Astrocyte (in vitro differentiated cells and primary cell): Measurements from ENCODE around the gene WDR47. TPM values are rescaled to one million over a fixed set of nuclear protein-coding genes. Genes with fewer than 3 reads are reported as not detected.
A peak's percentile ranks its signal among the peaks of the same experiment; 100 is the strongest.
"Not testable (repeated sequence)": the region's sequence is repeated elsewhere in the genome, so short reads cannot be mapped to it uniquely, and the experiment has no call there.

Experiments used
- DNase-seq: peaks from one replicate; pipeline ENCODE4 v3.0.0-alpha.2; 2010; ENCODE audit warnings: low read depth
- FAIRE-seq: peaks from 2 replicates; lab custom pipeline; 2011; peaks lifted over from hg19 to GRCh38; lab: Jason Lieb, UNC
- H2AFZ ChIP-seq: 2 replicates; pipeline ENCODE4 v1.6.0; 2012; ENCODE audit warnings: low read depth, low read length, inconsistent platforms
- H3K27ac ChIP-seq: 2 replicates; pipeline ENCODE4 v1.5.1; 2011; ENCODE audit warnings: low read depth, low read length, inconsistent platforms
- H3K27me3 ChIP-seq: 2 replicates; pipeline ENCODE4 v1.6.0; 2011; ENCODE audit warnings: low read length, inconsistent platforms; ENCODE audit not compliant: insufficient read depth
- H3K36me3 ChIP-seq: 2 replicates; pipeline ENCODE4 v1.5.1; 2011; ENCODE audit warnings: low read length, inconsistent platforms; ENCODE audit not compliant: insufficient read depth
- H3K4me1 ChIP-seq: 2 replicates; pipeline ENCODE4 v1.5.1; 2011; ENCODE audit warnings: low read length, inconsistent platforms; ENCODE audit not compliant: insufficient read depth
- H3K4me2 ChIP-seq: 2 replicates; pipeline ENCODE4 v1.6.0; 2012; ENCODE audit warnings: low read length, inconsistent platforms
- H3K4me3 ChIP-seq: 2 replicates; pipeline ENCODE4 v1.5.1; 2011; ENCODE audit warnings: low read depth, mild to moderate bottlenecking, low read length, inconsistent platforms; ENCODE audit not compliant: insufficient read depth
- H3K79me2 ChIP-seq: 2 replicates; pipeline ENCODE4 v1.6.0; 2012; ENCODE audit warnings: mild to moderate bottlenecking, low read length, inconsistent platforms; ENCODE audit not compliant: insufficient read depth
- H3K9ac ChIP-seq: 2 replicates; pipeline ENCODE4 v1.6.0; 2012; ENCODE audit warnings: mild to moderate bottlenecking, low read length, inconsistent platforms
- H3K9me3 ChIP-seq: 2 replicates; pipeline ENCODE4 v1.5.1; 2012; ENCODE audit warnings: low read depth, mild to moderate bottlenecking, low read length, inconsistent platforms; ENCODE audit not compliant: insufficient read depth
- H4K20me1 ChIP-seq: 2 replicates; pipeline ENCODE4 v1.6.0; 2012; ENCODE audit warnings: low read length, inconsistent platforms; ENCODE audit not compliant: insufficient read depth
- H3K27ac Mint-ChIP-seq: one replicate; pipeline ENCODE4 v1.8.0; 2021; ENCODE audit warnings: mild to moderate bottlenecking, mixed read lengths; ENCODE audit not compliant: unreplicated experiment
- H3K27me3 Mint-ChIP-seq: one replicate; pipeline ENCODE4 v1.8.0; 2021; ENCODE audit warnings: low read depth, mixed read lengths; ENCODE audit not compliant: unreplicated experiment
- H3K36me3 Mint-ChIP-seq: one replicate; pipeline ENCODE4 v1.8.0; 2021; ENCODE audit warnings: low read depth, mixed read lengths; ENCODE audit not compliant: unreplicated experiment
- H3K4me1 Mint-ChIP-seq: one replicate; pipeline ENCODE4 v1.8.0; 2021; ENCODE audit warnings: low read depth, mixed read lengths; ENCODE audit not compliant: unreplicated experiment
- H3K4me3 Mint-ChIP-seq: one replicate; pipeline ENCODE4 v1.8.0; 2021; ENCODE audit warnings: mild to moderate bottlenecking, moderate library complexity, mixed read lengths; ENCODE audit not compliant: unreplicated experiment
- H3K9me3 Mint-ChIP-seq: one replicate; pipeline ENCODE4 v1.8.0; 2021; ENCODE audit warnings: mild to moderate bottlenecking, mixed read lengths; ENCODE audit not compliant: unreplicated experiment
- EZH2 ChIP-seq: IDR thresholded peaks from 2 replicates; pipeline ENCODE4 v1.6.1; 2012; ENCODE audit warnings: mild to moderate bottlenecking, low read length, inconsistent platforms; ENCODE audit not compliant: insufficient read depth
- total RNA-seq: library from RNA; stranded (reverse); gene quantifications from 2 replicates; pipeline ENCODE4 v1.2.1, GENCODE V29; 2021
- TF ChIP-seq, protein P1 (sequence below): IDR thresholded peaks from 2 replicates; pipeline ENCODE4 v1.5.1; 2011; ENCODE audit warnings: low read depth, mild to moderate bottlenecking, inconsistent platforms, low read length, moderate library complexity; ENCODE audit not compliant: insufficient read depth

The WDR47 gene
- total RNA-seq, 1 donor from 2014 or later = 34.2 TPM

DNA sequence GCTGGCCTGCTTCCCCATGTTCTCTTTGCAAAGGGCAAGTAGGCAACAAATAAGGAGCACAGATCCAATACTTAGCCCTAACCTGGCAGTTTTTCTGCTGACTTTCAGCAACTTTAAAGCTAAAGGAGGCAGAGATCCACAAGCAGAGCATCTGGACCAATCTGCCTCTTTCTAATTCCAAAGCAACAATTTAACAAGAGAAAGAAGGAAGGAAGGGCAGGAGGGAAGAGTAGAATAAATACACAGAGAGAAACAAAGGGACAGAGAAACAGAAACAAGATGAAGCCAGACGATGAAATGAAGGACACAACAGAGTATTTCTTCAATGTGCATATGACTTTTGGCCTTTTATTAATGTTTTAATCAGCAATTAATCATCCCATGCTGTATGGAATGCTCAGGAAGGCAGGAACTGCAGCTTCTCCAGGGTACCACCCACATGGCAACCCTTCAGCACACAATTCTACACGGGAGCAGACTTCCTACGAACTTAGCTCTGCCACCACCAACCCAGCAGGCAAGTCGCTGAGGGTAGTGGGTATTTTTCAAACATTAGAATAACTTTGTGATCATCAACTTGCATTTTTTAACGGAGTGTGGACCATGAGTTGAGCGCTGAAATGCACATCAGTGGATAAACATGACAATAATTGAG, 93.9 kb downstream of the WDR47 start:
- Mint-ChIP-seq H3K4me3 (peak overlapping the region; percentile 23), H3K27ac (no peak overlapping the region), H3K4me1 (peaks cover 8% of the 10 kb centered on the region), H3K9me3 (no peaks in the 10 kb centered on the region), H3K36me3 (peaks cover 5% of the 10 kb centered on the region), H3K27me3 (no peaks in the 10 kb centered on the region)
- Histone ChIP-seq H3K4me3 (no peak overlapping the region), H3K36me3 (peaks cover 3% of the 10 kb centered on the region), H3K9ac (peak overlapping the region; percentile 42), H4K20me1 (peaks cover 22% of the 10 kb centered on the region), H3K27ac (no peak overlapping the region), H3K79me2 (peaks cover 26% of the 10 kb centered on the region), H3K27me3 (no peaks in the 10 kb centered on the region), H3K4me1 (peaks cover 6% of the 10 kb centered on the region), H3K4me2 (peak overlapping the region; percentile 78), H3K9me3 (no peaks in the 10 kb centered on the region), H2AFZ (no peak overlapping the region)
- TF ChIP-seq EZH2 = no peak
- TF ChIP-seq, protein P1, sequence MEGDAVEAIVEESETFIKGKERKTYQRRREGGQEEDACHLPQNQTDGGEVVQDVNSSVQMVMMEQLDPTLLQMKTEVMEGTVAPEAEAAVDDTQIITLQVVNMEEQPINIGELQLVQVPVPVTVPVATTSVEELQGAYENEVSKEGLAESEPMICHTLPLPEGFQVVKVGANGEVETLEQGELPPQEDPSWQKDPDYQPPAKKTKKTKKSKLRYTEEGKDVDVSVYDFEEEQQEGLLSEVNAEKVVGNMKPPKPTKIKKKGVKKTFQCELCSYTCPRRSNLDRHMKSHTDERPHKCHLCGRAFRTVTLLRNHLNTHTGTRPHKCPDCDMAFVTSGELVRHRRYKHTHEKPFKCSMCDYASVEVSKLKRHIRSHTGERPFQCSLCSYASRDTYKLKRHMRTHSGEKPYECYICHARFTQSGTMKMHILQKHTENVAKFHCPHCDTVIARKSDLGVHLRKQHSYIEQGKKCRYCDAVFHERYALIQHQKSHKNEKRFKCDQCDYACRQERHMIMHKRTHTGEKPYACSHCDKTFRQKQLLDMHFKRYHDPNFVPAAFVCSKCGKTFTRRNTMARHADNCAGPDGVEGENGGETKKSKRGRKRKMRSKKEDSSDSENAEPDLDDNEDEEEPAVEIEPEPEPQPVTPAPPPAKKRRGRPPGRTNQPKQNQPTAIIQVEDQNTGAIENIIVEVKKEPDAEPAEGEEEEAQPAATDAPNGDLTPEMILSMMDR = no peak
- FAIRE-seq (peak; percentile 39), DNase-seq (peak; percentile 21)

DNA sequence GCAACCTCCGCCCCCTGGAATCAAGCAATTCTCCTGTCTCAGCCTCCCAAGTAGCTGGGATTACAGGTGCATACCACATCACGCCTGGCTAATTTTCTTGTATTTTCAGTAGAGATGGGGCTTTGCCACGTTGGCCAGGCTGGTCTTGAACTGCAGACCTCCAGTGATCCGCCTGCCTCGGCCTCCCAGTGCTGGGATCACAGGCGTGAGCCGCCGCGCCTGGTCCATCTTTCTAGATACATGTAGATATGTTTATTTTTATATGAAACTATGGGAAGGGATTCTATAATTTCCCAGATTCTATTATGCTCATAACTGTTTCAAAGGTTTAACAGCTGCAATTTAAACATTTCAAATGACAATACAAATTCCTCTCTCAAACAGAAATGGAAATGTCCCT, 105.7 kb downstream of the WDR47 start:
- H3K27ac Mint-ChIP-seq = no peak overlapping the region
- FAIRE-seq (no peak), DNase-seq (no peak)
- H3K4me2 ChIP-seq = no peak overlapping the region
- no peaks in the 10 kb centered on the region for H3K27me3 ChIP-seq
- H3K4me3 ChIP-seq = no peak overlapping the region
- TF ChIP-seq, protein P1 = no peak
- TF ChIP-seq EZH2 = no peak
- H3K36me3 ChIP-seq = peaks cover 38% of the 10 kb centered on the region
- no peak overlapping the region for H3K9ac ChIP-seq
- peaks cover 6% of the 10 kb centered on the region for H3K36me3 Mint-ChIP-seq
- no peak overlapping the region for H3K4me3 Mint-ChIP-seq
- no peaks in the 10 kb centered on the region for H3K27me3 Mint-ChIP-seq
- no peaks in the 10 kb centered on the region for H3K9me3 Mint-ChIP-seq
- no peak overlapping the region for H2AFZ ChIP-seq
- H4K20me1 ChIP-seq = no peaks in the 10 kb centered on the region
- H3K79me2 ChIP-seq = no peaks in the 10 kb centered on the region
- H3K4me1 Mint-ChIP-seq = no peaks in the 10 kb centered on the region
- H3K9me3 ChIP-seq = no peaks in the 10 kb centered on the region
- no peaks in the 10 kb centered on the region for H3K4me1 ChIP-seq
- no peak overlapping the region for H3K27ac ChIP-seq

DNA sequence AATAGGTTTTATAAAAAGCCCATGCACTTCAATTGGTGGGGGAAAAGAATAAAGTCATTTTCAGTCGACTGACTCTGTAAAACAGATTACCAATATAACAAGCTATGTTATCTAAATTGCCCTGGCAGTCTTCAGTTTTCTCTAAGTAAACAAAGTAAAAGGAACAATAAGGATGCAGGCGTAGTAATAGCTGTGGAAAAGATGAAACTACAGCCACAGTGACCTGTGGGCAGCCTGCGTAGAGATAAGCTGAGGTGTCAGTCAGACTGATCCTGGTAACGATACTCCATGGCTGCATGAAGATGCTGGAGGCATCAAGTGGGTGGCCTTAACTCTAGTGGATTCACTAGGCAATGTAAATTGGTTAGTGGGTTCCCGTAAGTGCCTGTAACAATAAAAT, 108.0 kb downstream of the WDR47 start:
- TF ChIP-seq, protein P1 = no peak
- TF ChIP-seq EZH2 = no peak
- Histone ChIP-seq H3K4me2 (no peak overlapping the region), H2AFZ (no peak overlapping the region), H3K4me3 (no peak overlapping the region), H3K4me1 (no peaks in the 10 kb centered on the region), H3K27me3 (no peaks in the 10 kb centered on the region), H4K20me1 (no peaks in the 10 kb centered on the region), H3K9ac (no peak overlapping the region), H3K9me3 (no peaks in the 10 kb centered on the region), H3K27ac (no peak overlapping the region), H3K36me3 (peaks cover 41% of the 10 kb centered on the region), H3K79me2 (no peaks in the 10 kb centered on the region)
- no peak for DNase-seq
- Mint-ChIP-seq H3K9me3 (no peaks in the 10 kb centered on the region), H3K4me1 (no peaks in the 10 kb centered on the region), H3K27ac (no peak overlapping the region), H3K4me3 (no peak overlapping the region), H3K27me3 (no peaks in the 10 kb centered on the region), H3K36me3 (peaks cover 9% of the 10 kb centered on the region)
- FAIRE-seq = no peak

DNA sequence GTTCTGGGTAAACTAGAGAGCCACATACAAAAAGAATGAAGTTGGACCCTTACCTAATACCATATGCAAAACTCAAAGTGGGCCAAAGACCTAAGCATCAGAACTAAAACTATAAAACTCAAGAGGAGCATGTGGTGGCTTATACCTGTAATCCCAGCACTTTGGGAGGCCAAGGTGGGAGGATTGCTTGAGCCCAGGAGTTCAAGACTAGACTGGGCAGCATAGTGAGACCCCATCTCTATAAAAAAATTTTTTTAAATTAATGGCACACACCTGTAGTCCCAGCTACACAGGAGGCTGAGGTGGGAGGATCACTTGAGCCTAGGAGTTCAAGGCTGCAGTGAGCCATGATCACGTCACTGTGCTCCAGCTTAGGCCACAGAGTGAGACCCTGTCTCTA, 114.3 kb downstream of the WDR47 start:
- H3K4me3 ChIP-seq, H4K20me1 ChIP-seq, H3K9ac ChIP-seq, FAIRE-seq, H3K27ac Mint-ChIP-seq, H3K4me3 Mint-ChIP-seq, H3K4me2 ChIP-seq, H3K9me3 Mint-ChIP-seq, H3K4me1 ChIP-seq, H3K79me2 ChIP-seq, H3K27me3 ChIP-seq, H3K4me1 Mint-ChIP-seq, H3K27ac ChIP-seq, H3K27me3 Mint-ChIP-seq, H3K9me3 ChIP-seq, H2AFZ ChIP-seq, DNase-seq: not testable (repeated sequence)
- H3K36me3 Mint-ChIP-seq = peaks cover 11% of the 10 kb centered on the region
- peaks cover 46% of the 10 kb centered on the region for H3K36me3 ChIP-seq
